ENCODE data around the gene STXBP3. TPM values are rescaled to one million over a fixed set of nuclear protein-coding genes. Genes with fewer than 3 reads are reported as not detected.

The STXBP3 gene
- polyA plus RNA-seq, 2 of the 4 experiments (the other 2 are of a cell fraction): 30.4 to 44.8 TPM

GRCh38 chr1:108728327-108728923 lies 18.0 kb upstream of the STXBP3 start (continued):
- TF ChIP-seq JUN (IDR thresholded peaks at IDR 0.05): no peak
- TF ChIP-seq SREBF2 (IDR thresholded peaks at IDR 0.05): no peak
- TF ChIP-seq, protein P1, sequence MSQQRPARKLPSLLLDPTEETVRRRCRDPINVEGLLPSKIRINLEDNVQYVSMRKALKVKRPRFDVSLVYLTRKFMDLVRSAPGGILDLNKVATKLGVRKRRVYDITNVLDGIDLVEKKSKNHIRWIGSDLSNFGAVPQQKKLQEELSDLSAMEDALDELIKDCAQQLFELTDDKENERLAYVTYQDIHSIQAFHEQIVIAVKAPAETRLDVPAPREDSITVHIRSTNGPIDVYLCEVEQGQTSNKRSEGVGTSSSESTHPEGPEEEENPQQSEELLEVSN (IDR thresholded peaks at IDR 0.05; ENCODE audit: borderline replicate concordance, low read depth): no peak

DNA sequence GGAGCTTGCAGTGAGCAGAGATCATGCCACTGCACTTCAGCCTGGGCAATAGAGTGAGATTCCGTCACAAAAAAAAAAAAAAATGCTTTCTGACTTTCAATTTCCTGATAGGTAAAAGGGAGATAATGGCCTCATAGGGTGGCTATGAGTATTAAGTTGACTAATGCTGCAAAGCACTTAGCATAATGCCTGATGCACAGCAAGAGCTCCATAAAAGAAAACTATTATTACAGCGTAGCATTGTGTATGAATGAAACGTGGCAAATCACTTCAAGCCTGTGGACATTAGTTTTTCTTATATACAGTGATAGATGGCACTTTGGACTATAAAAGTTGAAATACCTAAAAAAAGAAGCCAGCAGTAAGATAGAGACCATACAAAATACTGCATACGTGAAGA lies 17.0 kb upstream of the STXBP3 start:
- H3K4me3 ChIP-seq: no peak overlapping the region
- FAIRE-seq: no peak
- no peaks in the 10 kb centered on the region for H3K9me3 ChIP-seq
- ChIA-PET CTCF (interaction anchor here (0.6 to 1.0 kb wide), 2 partner anchors 132 to 144 kb away, joined by 3 to 4 read pairs; no protein-coding TSS in a partner anchor), POLR2A (no interaction called here)
- 80% methylated on average over 4 of the region's 4 CpGs for WGBS (ENCODE audit: missing lambda C conversion rate)
- no peak overlapping the region for H3K4me2 ChIP-seq
- H3K4me1 ChIP-seq: no peaks in the 10 kb centered on the region
- H3K27ac ChIP-seq: no peak overlapping the region
- no peak for ATAC-seq
- no peak for DNase-seq (ENCODE audit: low read depth in 1 of 2, low spot score in 1 of 2)
- no peak for TF ChIP-seq KDM5A (IDR thresholded peaks at IDR 0.05)
- no peak for TF ChIP-seq GATA3 (IDR thresholded peaks at IDR 0.05; ENCODE audit: borderline replicate concordance)
- TF ChIP-seq NFE2L2 (conservative IDR thresholded peaks at IDR 0.05; ENCODE audit: low read length): no peak
- no peak for TF ChIP-seq KDM1A (IDR thresholded peaks at IDR 0.05; ENCODE audit: low read depth)
- TF ChIP-seq SMC3 (IDR thresholded peaks at IDR 0.05): no peak
- no peak for TF ChIP-seq JUN (IDR thresholded peaks at IDR 0.05)
- TF ChIP-seq REST (IDR thresholded peaks at IDR 0.05): no peak
- TF ChIP-seq CBX8 (IDR thresholded peaks at IDR 0.05): no peak
- TF ChIP-seq HDAC2 (IDR thresholded peaks at IDR 0.05): no peak
- TF ChIP-seq HOXB13 (CRISPR knock-in tag; IDR thresholded peaks at IDR 0.05; ENCODE audit: low read depth): no peak

- FAIRE-seq (no peak), DNase-seq (ENCODE audit: low read depth in 1 of 2, low spot score in 1 of 2) (no peak), ATAC-seq (no peak)
- H3K27ac ChIP-seq: no peak overlapping the region
- H3K4me1 ChIP-seq: no peaks in the 10 kb centered on the region
- TF ChIP-seq, protein P2, sequence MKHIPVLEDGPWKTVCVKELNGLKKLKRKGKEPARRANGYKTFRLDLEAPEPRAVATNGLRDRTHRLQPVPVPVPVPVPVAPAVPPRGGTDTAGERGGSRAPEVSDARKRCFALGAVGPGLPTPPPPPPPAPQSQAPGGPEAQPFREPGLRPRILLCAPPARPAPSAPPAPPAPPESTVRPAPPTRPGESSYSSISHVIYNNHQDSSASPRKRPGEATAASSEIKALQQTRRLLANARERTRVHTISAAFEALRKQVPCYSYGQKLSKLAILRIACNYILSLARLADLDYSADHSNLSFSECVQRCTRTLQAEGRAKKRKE (CRISPR knock-in tag; IDR thresholded peaks at IDR 0.05; ENCODE audit: low read depth): no peak
- no peak for TF ChIP-seq CBX8 (IDR thresholded peaks at IDR 0.05)
- TF ChIP-seq RAD21 (conservative IDR thresholded peaks at IDR 0.05 in 1 of 2, IDR thresholded peaks at IDR 0.05 in 1 of 2): no peak
- TF ChIP-seq MAZ (IDR thresholded peaks at IDR 0.05; ENCODE audit: borderline replicate concordance, low read depth, low read length): no peak
- TF ChIP-seq MAFK (IDR thresholded peaks at IDR 0.05; ENCODE audit: partially characterized antibody): no peak
- TF ChIP-seq USF2 (IDR thresholded peaks at IDR 0.05): no peak
- no peak for TF ChIP-seq BHLHE40 (IDR thresholded peaks at IDR 0.05; ENCODE audit: low read depth, low read length)
- no peak for TF ChIP-seq POLR2A (IDR thresholded peaks at IDR 0.05; ENCODE audit: low read length)
- TF ChIP-seq FOXS1 (CRISPR knock-in tag; IDR thresholded peaks at IDR 0.05): no peak
- no peak for TF ChIP-seq HEYL (CRISPR knock-in tag; IDR thresholded peaks at IDR 0.05)
- no peak for TF ChIP-seq ZC3H11A (IDR thresholded peaks at IDR 0.05)
- TF ChIP-seq RCOR1 (IDR thresholded peaks at IDR 0.05; ENCODE audit: low read depth, low read length): no peak
- TF ChIP-seq FOSL2 (IDR thresholded peaks at IDR 0.05): no peak
- no peak for TF ChIP-seq FOSL2 (CRISPR knock-in tag; IDR thresholded peaks at IDR 0.05)
- TF ChIP-seq CBX2 (IDR thresholded peaks at IDR 0.05; ENCODE audit: borderline replicate concordance, low read depth): no peak
- TF ChIP-seq ZFP36 (IDR thresholded peaks at IDR 0.05; ENCODE audit: borderline replicate concordance, partially characterized antibody): no peak
- H3K9me3 ChIP-seq: no peaks in the 10 kb centered on the region
- H3K4me2 ChIP-seq: no peak overlapping the region
- ChIA-PET CTCF (no interaction called here), POLR2A (no interaction called here)
- no peak overlapping the region for H3K4me3 ChIP-seq
- 100% methylated on average over 1 of the region's 1 CpG for WGBS (ENCODE audit: missing lambda C conversion rate)
Measured at GRCh38 chr1:108732398-108732797, 14.1 kb upstream of the STXBP3 start.
